Chondrocyte (in vitro differentiated cells): ENCODE measurements around the gene ATP11A. TPM values are rescaled to one million over a fixed set of nuclear protein-coding genes. Genes with fewer than 3 reads are reported as not detected.

Source experiments
- DNase-seq: peaks from one replicate; pipeline ENCODE4 v3.0.0; 2021; ENCODE audit warnings: mixed read lengths, low spot score
- H3K27ac Mint-ChIP-seq: one replicate; pipeline ENCODE4 v1.8.0; 2021; ENCODE audit warnings: mild to moderate bottlenecking, moderate library complexity, mixed read lengths; ENCODE audit not compliant: unreplicated experiment
- H3K27me3 Mint-ChIP-seq: 2 replicates; pipeline ENCODE4 v1.8.0; 2021; ENCODE audit warnings: low read depth, mixed read lengths
- H3K36me3 Mint-ChIP-seq: 2 replicates; pipeline ENCODE4 v1.8.0; 2021; ENCODE audit warnings: low read depth, mixed read lengths
- H3K4me1 Mint-ChIP-seq: 2 replicates; pipeline ENCODE4 v1.8.0; 2021; ENCODE audit warnings: low read depth, mild to moderate bottlenecking, mixed read lengths
- H3K4me3 Mint-ChIP-seq: one replicate; pipeline ENCODE4 v1.8.0; 2021; ENCODE audit warnings: mild to moderate bottlenecking, moderate library complexity, mixed read lengths; ENCODE audit not compliant: unreplicated experiment
- H3K9me3 Mint-ChIP-seq: 2 replicates; pipeline ENCODE4 v1.8.0; 2021; ENCODE audit warnings: low read depth, mixed read lengths
- total RNA-seq: library from RNA; stranded (reverse); gene quantifications from 3 replicates; pipeline ENCODE4 v1.2.1, GENCODE V29; 2021
- TF ChIP-seq, protein P1 (sequence below): fragments of 200-600 bp; sonication (generic); IDR thresholded peaks from 2 replicates; pipeline ENCODE4 v1.5.0; 2021; ENCODE audit warnings: antibody characterized with exemption, mild to moderate bottlenecking, moderate library complexity

Gene ATP11A
- total RNA-seq, 1 donor from 2014 or later, result 13.1 TPM

- H3K27ac Mint-ChIP-seq, result no peak overlapping the region
- H3K4me3 Mint-ChIP-seq, result no peak overlapping the region
- H3K9me3 Mint-ChIP-seq, result no peaks in the 10 kb centered on the region
- TF ChIP-seq, protein P1, sequence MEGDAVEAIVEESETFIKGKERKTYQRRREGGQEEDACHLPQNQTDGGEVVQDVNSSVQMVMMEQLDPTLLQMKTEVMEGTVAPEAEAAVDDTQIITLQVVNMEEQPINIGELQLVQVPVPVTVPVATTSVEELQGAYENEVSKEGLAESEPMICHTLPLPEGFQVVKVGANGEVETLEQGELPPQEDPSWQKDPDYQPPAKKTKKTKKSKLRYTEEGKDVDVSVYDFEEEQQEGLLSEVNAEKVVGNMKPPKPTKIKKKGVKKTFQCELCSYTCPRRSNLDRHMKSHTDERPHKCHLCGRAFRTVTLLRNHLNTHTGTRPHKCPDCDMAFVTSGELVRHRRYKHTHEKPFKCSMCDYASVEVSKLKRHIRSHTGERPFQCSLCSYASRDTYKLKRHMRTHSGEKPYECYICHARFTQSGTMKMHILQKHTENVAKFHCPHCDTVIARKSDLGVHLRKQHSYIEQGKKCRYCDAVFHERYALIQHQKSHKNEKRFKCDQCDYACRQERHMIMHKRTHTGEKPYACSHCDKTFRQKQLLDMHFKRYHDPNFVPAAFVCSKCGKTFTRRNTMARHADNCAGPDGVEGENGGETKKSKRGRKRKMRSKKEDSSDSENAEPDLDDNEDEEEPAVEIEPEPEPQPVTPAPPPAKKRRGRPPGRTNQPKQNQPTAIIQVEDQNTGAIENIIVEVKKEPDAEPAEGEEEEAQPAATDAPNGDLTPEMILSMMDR, result no peak
- no peaks in the 10 kb centered on the region for H3K4me1 Mint-ChIP-seq
- no peaks in the 10 kb centered on the region for H3K27me3 Mint-ChIP-seq
- DNase-seq, result no peak
- H3K36me3 Mint-ChIP-seq, result peaks cover 16% of the 10 kb centered on the region
Observed at GRCh38 chr13:112810608-112811007, 120.8 kb downstream of the ATP11A start.

- Mint-ChIP-seq H3K4me3 (no peak overlapping the region), H3K27me3 (no peaks in the 10 kb centered on the region), H3K4me1 (no peaks in the 10 kb centered on the region), H3K27ac (no peak overlapping the region), H3K9me3 (no peaks in the 10 kb centered on the region), H3K36me3 (peaks cover 20% of the 10 kb centered on the region)
- TF ChIP-seq, protein P1, result no peak
- DNase-seq, result no peak
Observed at GRCh38 chr13:112812306-112813055, 122.6 kb downstream of the ATP11A start.

DNA sequence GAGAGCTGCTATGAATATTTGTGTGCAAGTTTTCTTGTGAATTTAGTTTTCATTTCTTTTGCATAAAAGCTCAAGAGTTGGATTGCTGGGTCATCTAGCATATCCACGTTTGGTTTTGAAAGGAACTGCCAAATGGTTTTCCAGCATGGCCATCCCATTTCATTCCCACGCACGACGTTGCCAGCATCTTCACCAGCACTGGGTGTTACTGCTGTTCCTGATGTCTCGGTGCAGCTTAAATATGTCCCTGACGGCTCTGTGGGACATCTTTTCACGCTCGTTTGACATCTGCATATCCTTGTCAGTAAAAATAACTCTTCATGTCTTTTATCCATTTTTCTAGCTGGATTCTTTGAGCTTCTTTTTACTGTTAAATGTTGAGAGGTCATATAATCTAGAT is 123.7 kb downstream of the ATP11A start:
- Mint-ChIP-seq H3K27me3 (no peaks in the 10 kb centered on the region), H3K4me3 (no peak overlapping the region), H3K27ac (no peak overlapping the region), H3K4me1 (no peaks in the 10 kb centered on the region), H3K9me3 (peaks cover 3% of the 10 kb centered on the region), H3K36me3 (peaks cover 23% of the 10 kb centered on the region)
- TF ChIP-seq, protein P1, result no peak
- no peak for DNase-seq

DNA sequence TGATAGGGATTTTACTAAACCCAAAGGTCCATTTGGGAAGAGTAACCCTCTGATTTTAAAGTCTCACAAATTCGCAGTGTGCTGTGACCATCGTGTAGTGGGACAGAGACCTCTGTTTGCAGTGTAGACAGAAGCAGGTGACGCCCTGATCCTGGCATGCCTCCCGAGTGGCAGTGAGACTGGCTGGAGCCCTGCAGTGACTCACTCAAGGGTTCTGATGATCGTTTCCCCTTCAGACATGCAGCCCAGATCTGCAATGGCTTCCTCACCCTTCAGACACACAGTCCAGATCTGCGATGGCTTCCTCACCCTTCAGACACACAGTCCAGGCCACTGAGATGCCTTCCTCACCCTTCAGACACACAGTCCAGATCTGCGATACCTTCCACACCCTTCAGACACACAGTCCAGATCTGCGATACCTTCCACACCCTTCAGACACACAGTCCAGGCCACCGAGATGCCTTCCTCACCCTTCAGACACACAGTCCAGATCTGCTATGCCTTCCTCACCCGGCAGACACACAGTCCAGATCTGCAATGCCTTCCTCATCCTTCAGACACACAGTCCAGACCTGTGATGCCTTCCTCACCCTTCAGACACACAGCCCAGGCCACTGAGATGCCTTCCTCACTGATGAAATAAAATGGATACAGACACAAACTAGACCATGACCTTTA is 125.2 kb downstream of the ATP11A start:
- DNase-seq, result no peak
- H3K27ac Mint-ChIP-seq, result no peak overlapping the region
- H3K4me3 Mint-ChIP-seq, result no peak overlapping the region
- H3K9me3 Mint-ChIP-seq, result peaks cover 3% of the 10 kb centered on the region
- TF ChIP-seq, protein P1, result no peak
- peaks cover 25% of the 10 kb centered on the region for H3K36me3 Mint-ChIP-seq
- no peaks in the 10 kb centered on the region for H3K27me3 Mint-ChIP-seq
- H3K4me1 Mint-ChIP-seq, result no peaks in the 10 kb centered on the region

DNA sequence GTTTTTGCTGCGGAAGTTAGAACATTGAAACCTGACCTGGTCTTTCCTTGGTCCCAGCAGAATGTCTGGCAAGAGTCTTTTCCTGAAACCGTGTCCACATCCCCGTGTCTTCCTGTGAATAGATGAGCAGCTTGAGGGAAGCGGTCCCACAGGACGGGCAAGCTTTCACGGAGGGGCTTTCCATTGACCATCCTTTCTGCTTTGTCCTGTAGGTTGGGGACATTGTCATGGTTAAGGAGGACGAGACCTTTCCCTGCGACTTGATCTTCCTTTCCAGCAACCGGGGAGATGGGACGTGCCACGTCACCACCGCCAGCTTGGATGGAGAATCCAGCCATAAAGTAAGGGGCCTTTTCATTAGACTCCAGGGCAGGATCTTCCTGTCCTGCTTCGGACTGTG is 126.0 kb downstream of the ATP11A start:
- Mint-ChIP-seq H3K27ac (no peak overlapping the region), H3K4me3 (no peak overlapping the region), H3K9me3 (peaks cover 3% of the 10 kb centered on the region), H3K4me1 (no peaks in the 10 kb centered on the region), H3K27me3 (no peaks in the 10 kb centered on the region), H3K36me3 (peaks cover 25% of the 10 kb centered on the region)
- DNase-seq, result no peak
- TF ChIP-seq, protein P1, result no peak
